OCI-LY7 (cell line): ENCODE measurements around the gene SECISBP2. TPM values are rescaled to one million over a fixed set of nuclear protein-coding genes. Genes with fewer than 3 reads are reported as not detected.

Source experiments
- BruUV-seq: library from RNA; stranded (reverse); fragments of 400-500 nt; replicated peaks from 2 replicates; lab custom pipeline; 2021; lab: Mats Ljungman, UMichigan
- CTCF ChIA-PET: fragments of 300-600 bp; sonication (Branson Sonifier 250); formaldehyde crosslinking; loops from one replicate; lab custom pipeline; 2022; ENCODE audit warnings: antibody characterized with exemption; ENCODE audit not compliant: unreplicated experiment; lab: Charles Lee
- POLR2A ChIA-PET: fragments of 300-600 bp; sonication (Branson Sonifier 250); formaldehyde crosslinking; loops from one replicate; lab custom pipeline; 2022; ENCODE audit warnings: antibody characterized with exemption; lab: Charles Lee
- DNase-seq: peaks from one replicate; pipeline ENCODE4 v3.0.0-alpha.2; 2015; ENCODE audit warnings: low spot score
- H2AFZ ChIP-seq: fragments of 200-600 bp; sonication (generic), shearing (Covaris generic); 2 replicates; pipeline ENCODE4 v1.6.1; 2014; ENCODE audit warnings: mild to moderate bottlenecking, antibody characterized with exemption, low read length, moderate library complexity
- H3K27ac ChIP-seq: fragments of 200-600 bp; sonication (generic); 2 replicates; pipeline ENCODE4 v1.5.1; 2014; ENCODE audit warnings: mixed run types, low read depth, mild to moderate bottlenecking, moderate library complexity, low read length, inconsistent platforms; ENCODE audit not compliant: poor library complexity, severe bottlenecking
- H3K36me3 ChIP-seq: fragments of 200-600 bp; sonication (generic); 2 replicates; pipeline ENCODE4 v1.6.1; 2014; ENCODE audit warnings: mild to moderate bottlenecking, antibody characterized with exemption, low read length, moderate library complexity, mixed read lengths; ENCODE audit not compliant: insufficient read depth
- H3K4me1 ChIP-seq: fragments of 200-600 bp; sonication (generic); 2 replicates; pipeline ENCODE4 v1.5.1; 2014; ENCODE audit warnings: mild to moderate bottlenecking, low read length; ENCODE audit not compliant: insufficient read depth, poor library complexity, severe bottlenecking
- H3K4me2 ChIP-seq: fragments of 200-600 bp; sonication (generic); 2 replicates; pipeline ENCODE4 v1.6.1; 2014; ENCODE audit warnings: mild to moderate bottlenecking, low read length
- H3K4me3 ChIP-seq: fragments of 200-600 bp; sonication (generic); 2 replicates; pipeline ENCODE4 v1.5.1; 2014; ENCODE audit warnings: mild to moderate bottlenecking, low read depth, low read length; ENCODE audit not compliant: poor library complexity, severe bottlenecking
- H3K79me2 ChIP-seq: fragments of 200-600 bp; sonication (generic); 2 replicates; pipeline ENCODE4 v1.6.1; 2016; ENCODE audit warnings: low read depth, mild to moderate bottlenecking, low read length, moderate library complexity, mixed read lengths; ENCODE audit not compliant: insufficient read depth
- H3K9me2 ChIP-seq: fragments of 200-600 bp; sonication (generic); 2 replicates; pipeline ENCODE4 v1.6.1; 2016; ENCODE audit warnings: mild to moderate bottlenecking, low read length, mixed read lengths; ENCODE audit not compliant: insufficient read depth
- H3K9me3 ChIP-seq: fragments of 200-600 bp; sonication (generic); 2 replicates; pipeline ENCODE4 v1.6.1; 2014; ENCODE audit warnings: mild to moderate bottlenecking, mixed run types, low read length, mixed read lengths
- H4K20me1 ChIP-seq: fragments of 200-600 bp; sonication (generic); 2 replicates; pipeline ENCODE4 v1.6.1; 2014; ENCODE audit warnings: mild to moderate bottlenecking, antibody characterized with exemption, low read length, moderate library complexity, mixed read lengths; ENCODE audit not compliant: insufficient read depth
- CTCF ChIP-seq: fragments of 200-600 bp; sonication (generic); conservative IDR thresholded peaks from 2 replicates; pipeline ENCODE4 v1.5.1; 2014; ENCODE audit warnings: mild to moderate bottlenecking, antibody characterized with exemption, low read length, moderate library complexity, mixed read lengths
- EZH2phosphoT487 ChIP-seq: fragments of 200-600 bp; sonication (generic); IDR thresholded peaks from 2 replicates; pipeline ENCODE4 v1.6.1; 2018; ENCODE audit warnings: low read depth, borderline replicate concordance, mild to moderate bottlenecking, mixed run types, antibody characterized with exemption, low read length, moderate library complexity, mixed read lengths
- intact Hi-C: fragments of 100-400 bp; cut with micrococcal nuclease; formaldehyde crosslinking; loops from one replicate; pipeline ENCODE4 v1.10.0; 2022; ENCODE audit not compliant: unreplicated experiment
- total RNA-seq, 2 experiments: library from RNA; depleted of rRNA in 1 of 2; stranded (reverse); fragments of >200 nt in 1 of 2; shearing (Covaris generic) in 1 of 2; gene quantifications; 2 replicates each; pipeline ENCODE4 v1.2.3, GENCODE V29; 2014 to 2022

SECISBP2 gene
- total RNA-seq, 2 experiments from 2014 or later: 77.6 to 85.5 TPM

- Histone ChIP-seq H3K9me2 (no peaks in the 10 kb centered on the region), H3K4me2 (no peak overlapping the region), H2AFZ (no peak overlapping the region), H3K36me3 (peaks cover 46% of the 10 kb centered on the region), H3K79me2 (no peaks in the 10 kb centered on the region), H3K4me3 (no peak overlapping the region), H3K27ac (no peak overlapping the region), H3K4me1 (no peaks in the 10 kb centered on the region), H4K20me1 (no peaks in the 10 kb centered on the region), H3K9me3 (no peaks in the 10 kb centered on the region)
- TF ChIP-seq CTCF (no peak), EZH2phosphoT487 (no peak)
- no peak for DNase-seq
- no TSS peak for BruUV-seq
- CTCF ChIA-PET: no interaction called here
- intact Hi-C loops: no loop called here
- POLR2A ChIA-PET: no interaction called here
These were observed 45.0 kb downstream of the SECISBP2 start for GRCh38 chr9:89363311-89363670.

- ChIA-PET POLR2A (no interaction called here), CTCF (no interaction called here)
- Histone ChIP-seq H3K4me1 (no peaks in the 10 kb centered on the region), H3K9me2 (no peaks in the 10 kb centered on the region), H3K4me3 (no peak overlapping the region), H2AFZ (no peak overlapping the region), H4K20me1 (no peaks in the 10 kb centered on the region), H3K79me2 (no peaks in the 10 kb centered on the region), H3K4me2 (no peak overlapping the region), H3K36me3 (peaks cover 38% of the 10 kb centered on the region), H3K9me3 (no peaks in the 10 kb centered on the region), H3K27ac (no peak overlapping the region)
- intact Hi-C loops: no loop called here
- no peak for DNase-seq
- no peak for TF ChIP-seq CTCF
- no peak for TF ChIP-seq EZH2phosphoT487
- no TSS peak for BruUV-seq
These were observed 45.8 kb downstream of the SECISBP2 start for GRCh38 chr9:89363921-89364665.

- H3K4me2 ChIP-seq: no peak overlapping the region
- DNase-seq: no peak
- H4K20me1 ChIP-seq: no peaks in the 10 kb centered on the region
- no peaks in the 10 kb centered on the region for H3K9me3 ChIP-seq
- no TSS peak for BruUV-seq
- peaks cover 30% of the 10 kb centered on the region for H3K36me3 ChIP-seq
- CTCF ChIA-PET: no interaction called here
- H3K79me2 ChIP-seq: no peaks in the 10 kb centered on the region
- H2AFZ ChIP-seq: no peak overlapping the region
- TF ChIP-seq CTCF (no peak), EZH2phosphoT487 (no peak)
- H3K4me3 ChIP-seq: no peak overlapping the region
- POLR2A ChIA-PET: no interaction called here
- intact Hi-C loops: no loop called here
- no peaks in the 10 kb centered on the region for H3K4me1 ChIP-seq
- no peaks in the 10 kb centered on the region for H3K9me2 ChIP-seq
- no peak overlapping the region for H3K27ac ChIP-seq
These were observed 46.6 kb downstream of the SECISBP2 start for GRCh38 chr9:89364666-89365531.
